OCI-LY3 (cell line): ENCODE measurements around the gene CD33.

Experiments used
- EZH2phosphoT487 ChIP-seq: fragments of 200-600 bp; shearing (Covaris generic); IDR thresholded peaks from 2 replicates; pipeline ENCODE4 v1.6.1; 2018; ENCODE audit warnings: antibody characterized with exemption, mixed run types, low read depth
- TF ChIP-seq, protein P1 (sequence below): fragments of 200-600, 300-600 bp; sonication (generic); IDR thresholded peaks from 2 replicates; pipeline ENCODE4 v1.5.1; 2014; ENCODE audit warnings: antibody characterized with exemption, low read length, low read depth

DNA sequence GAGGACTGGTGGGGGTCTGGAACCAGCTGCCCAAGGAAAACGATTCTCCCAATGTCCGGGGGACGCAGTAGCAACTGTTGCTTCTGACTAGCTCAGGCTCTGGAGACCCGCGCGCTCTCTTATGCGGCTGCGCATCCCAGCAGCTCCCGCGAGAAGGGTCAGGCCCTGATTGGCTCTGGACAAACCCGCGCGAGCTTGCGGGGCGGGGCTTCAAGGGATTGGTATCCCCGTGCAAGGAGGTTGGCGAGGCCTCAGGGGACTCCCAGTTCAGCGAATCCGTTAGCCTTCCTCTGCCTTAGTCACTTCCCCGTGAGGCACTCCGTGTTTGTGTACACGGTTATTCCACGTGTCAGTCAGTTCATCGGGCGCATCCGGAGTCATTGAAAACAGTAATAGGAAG is 46.2 kb downstream of the CD33 start:
- TF ChIP-seq, protein P1, sequence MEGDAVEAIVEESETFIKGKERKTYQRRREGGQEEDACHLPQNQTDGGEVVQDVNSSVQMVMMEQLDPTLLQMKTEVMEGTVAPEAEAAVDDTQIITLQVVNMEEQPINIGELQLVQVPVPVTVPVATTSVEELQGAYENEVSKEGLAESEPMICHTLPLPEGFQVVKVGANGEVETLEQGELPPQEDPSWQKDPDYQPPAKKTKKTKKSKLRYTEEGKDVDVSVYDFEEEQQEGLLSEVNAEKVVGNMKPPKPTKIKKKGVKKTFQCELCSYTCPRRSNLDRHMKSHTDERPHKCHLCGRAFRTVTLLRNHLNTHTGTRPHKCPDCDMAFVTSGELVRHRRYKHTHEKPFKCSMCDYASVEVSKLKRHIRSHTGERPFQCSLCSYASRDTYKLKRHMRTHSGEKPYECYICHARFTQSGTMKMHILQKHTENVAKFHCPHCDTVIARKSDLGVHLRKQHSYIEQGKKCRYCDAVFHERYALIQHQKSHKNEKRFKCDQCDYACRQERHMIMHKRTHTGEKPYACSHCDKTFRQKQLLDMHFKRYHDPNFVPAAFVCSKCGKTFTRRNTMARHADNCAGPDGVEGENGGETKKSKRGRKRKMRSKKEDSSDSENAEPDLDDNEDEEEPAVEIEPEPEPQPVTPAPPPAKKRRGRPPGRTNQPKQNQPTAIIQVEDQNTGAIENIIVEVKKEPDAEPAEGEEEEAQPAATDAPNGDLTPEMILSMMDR: no peak
- no peak for TF ChIP-seq EZH2phosphoT487
